GM18870 (cell line): Measurements from ENCODE around the gene SNCAIP.
"Not testable (repeated sequence)": the region's sequence is repeated elsewhere in the genome, so short reads cannot be mapped to it uniquely, and the experiment has no call there.

Source experiments
- ATAC-seq: cut with Tn5 transposase; IDR thresholded peaks from one replicate; pipeline ENCODE4 v1.9.1; 2021; ENCODE audit warnings: moderate library complexity; ENCODE audit not compliant: unreplicated experiment

Gene SNCAIP

GRCh38 chr5:122312591-122313406 is 762 bp downstream of the SNCAIP start:
- no peak for ATAC-seq

- ATAC-seq = no peak
Measured at GRCh38 chr5:122314036-122314435, 2.0 kb downstream of the SNCAIP start.

GRCh38 chr5:122315521-122315920 is 3.5 kb downstream of the SNCAIP start:
- ATAC-seq = no peak

- ATAC-seq = no peak
Measured at GRCh38 chr5:122316656-122317055, 4.6 kb downstream of the SNCAIP start.

GRCh38 chr5:122319897-122320296 is 7.9 kb downstream of the SNCAIP start:
- ATAC-seq = no peak

- ATAC-seq = no peak
Measured at GRCh38 chr5:122321921-122322320, 9.9 kb downstream of the SNCAIP start.

- ATAC-seq = no peak
Measured at GRCh38 chr5:122322801-122323548, 10.9 kb downstream of the SNCAIP start.

- ATAC-seq = no peak
Measured at GRCh38 chr5:122323738-122324137, 11.7 kb downstream of the SNCAIP start.

GRCh38 chr5:122327110-122327509 is 15.1 kb downstream of the SNCAIP start:
- ATAC-seq = no peak

GRCh38 chr5:122330881-122331280 is 18.8 kb downstream of the SNCAIP start:
- no peak for ATAC-seq

GRCh38 chr5:122332599-122333555 is 20.8 kb downstream of the SNCAIP start:
- ATAC-seq = no peak

- ATAC-seq = no peak
Measured at GRCh38 chr5:122333564-122333963, 21.5 kb downstream of the SNCAIP start.

GRCh38 chr5:122339591-122339990 is 27.6 kb downstream of the SNCAIP start:
- ATAC-seq = no peak

- no peak for ATAC-seq
Measured at GRCh38 chr5:122341087-122341486, 29.1 kb downstream of the SNCAIP start.

GRCh38 chr5:122342256-122342655 is 30.2 kb downstream of the SNCAIP start:
- no peak for ATAC-seq

- ATAC-seq = no peak
Measured at GRCh38 chr5:122346897-122347581, 35.0 kb downstream of the SNCAIP start.

- ATAC-seq = no peak
Measured at GRCh38 chr5:122350496-122350895, 38.5 kb downstream of the SNCAIP start.

GRCh38 chr5:122351416-122352157 is 39.5 kb downstream of the SNCAIP start:
- ATAC-seq = no peak

GRCh38 chr5:122352331-122352730 is 40.3 kb downstream of the SNCAIP start:
- no peak for ATAC-seq

GRCh38 chr5:122353361-122353760 is 41.3 kb downstream of the SNCAIP start:
- not testable (repeated sequence) for ATAC-seq
